HG02571 (cell line): Measurements from ENCODE around the gene CDK5RAP2.

Experiments used
- ATAC-seq: cut with Tn5 transposase; IDR thresholded peaks from one replicate; pipeline ENCODE4 v1.9.1; 2021; ENCODE audit warnings: mild to moderate bottlenecking, moderate library complexity; ENCODE audit not compliant: unreplicated experiment

CDK5RAP2 gene

GRCh38 chr9:120368799-120369198, 211.2 kb downstream of the CDK5RAP2 start:
- ATAC-seq, result no peak

GRCh38 chr9:120366644-120367019, 213.3 kb downstream of the CDK5RAP2 start:
- no peak for ATAC-seq

GRCh38 chr9:120365386-120365785, 214.6 kb downstream of the CDK5RAP2 start:
- ATAC-seq, result no peak

- no peak for ATAC-seq
Observed at GRCh38 chr9:120363697-120364096, 216.3 kb downstream of the CDK5RAP2 start.

DNA sequence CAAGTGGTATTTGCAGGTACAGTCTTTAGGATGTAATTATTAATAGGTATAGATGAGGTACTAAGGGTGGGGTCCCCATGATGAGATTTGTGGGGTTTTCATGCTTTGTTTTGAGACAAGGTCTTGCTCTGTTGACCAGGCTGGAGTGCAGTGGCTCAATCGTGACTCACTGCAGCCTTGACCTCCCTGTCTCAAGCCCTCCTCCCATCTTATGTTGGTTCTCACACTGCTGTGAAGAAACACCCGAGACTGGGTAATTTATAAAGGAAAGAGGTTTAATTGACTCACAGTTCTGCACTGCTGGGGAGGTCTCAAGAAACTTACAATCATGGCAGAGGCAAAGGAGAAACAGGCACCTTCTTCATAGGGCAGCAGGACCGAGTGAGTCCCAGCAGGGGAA, 217.5 kb downstream of the CDK5RAP2 start:
- ATAC-seq, result no peak

DNA sequence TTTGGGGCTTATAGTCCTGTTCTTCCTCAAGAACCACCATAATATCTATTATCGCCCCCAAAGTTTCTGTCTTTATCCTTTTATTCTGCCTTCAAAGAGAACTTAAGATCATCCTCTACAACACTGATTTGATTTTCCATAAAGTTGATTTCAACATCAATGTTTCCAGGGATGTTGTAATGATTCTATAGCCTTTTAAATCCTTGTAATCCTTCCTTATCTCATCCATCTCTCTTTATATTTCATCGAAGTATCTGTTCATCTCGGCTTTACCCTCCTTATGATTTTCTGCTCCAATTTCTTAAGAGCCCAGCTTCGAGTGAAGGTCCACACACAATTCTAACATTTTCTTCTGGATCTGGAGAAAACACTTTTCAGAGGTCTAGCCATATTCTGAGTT, 218.4 kb downstream of the CDK5RAP2 start:
- no peak for ATAC-seq

DNA sequence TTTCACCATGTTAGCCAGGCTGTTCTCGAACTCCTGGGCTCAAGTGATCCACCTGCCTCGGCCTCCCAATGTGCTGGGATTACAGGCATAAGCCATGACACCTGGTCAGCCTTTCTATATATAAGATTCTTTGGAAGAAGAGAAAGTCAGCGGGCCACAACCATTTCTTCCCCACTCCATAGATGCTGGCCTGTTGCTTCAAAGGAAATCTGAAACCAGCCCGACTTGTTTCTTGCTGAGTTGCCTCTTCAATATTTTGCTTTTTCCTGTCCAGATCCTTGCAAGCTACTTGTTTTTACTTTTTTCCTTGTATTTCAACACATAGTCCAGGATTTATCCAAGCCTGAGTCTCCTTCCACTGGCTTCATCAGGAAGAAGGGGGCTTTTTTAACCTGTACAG, 219.5 kb downstream of the CDK5RAP2 start:
- ATAC-seq, result no peak

- ATAC-seq, result no peak
Observed at GRCh38 chr9:120360046-120360445, 219.9 kb downstream of the CDK5RAP2 start.

DNA sequence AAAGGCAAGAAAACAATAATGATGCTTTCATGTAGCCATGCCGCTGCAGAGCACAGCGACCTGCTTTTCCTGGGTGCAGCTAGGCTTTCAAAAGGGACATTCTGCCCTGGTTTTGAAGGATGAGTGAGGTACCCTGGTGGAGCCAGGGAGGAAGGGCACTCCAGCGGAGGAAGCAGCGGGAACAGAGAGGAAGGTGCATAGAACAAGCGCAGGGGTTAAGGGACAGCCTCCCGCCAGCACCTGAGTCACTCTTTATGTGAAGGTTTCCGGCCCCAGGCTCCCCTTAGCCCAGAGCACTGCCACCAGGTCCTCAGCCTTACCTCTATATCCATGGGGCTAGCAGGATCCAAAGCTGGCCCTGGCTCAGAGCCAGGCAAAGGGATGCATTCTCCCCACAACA, 221.1 kb downstream of the CDK5RAP2 start:
- ATAC-seq, result no peak

DNA sequence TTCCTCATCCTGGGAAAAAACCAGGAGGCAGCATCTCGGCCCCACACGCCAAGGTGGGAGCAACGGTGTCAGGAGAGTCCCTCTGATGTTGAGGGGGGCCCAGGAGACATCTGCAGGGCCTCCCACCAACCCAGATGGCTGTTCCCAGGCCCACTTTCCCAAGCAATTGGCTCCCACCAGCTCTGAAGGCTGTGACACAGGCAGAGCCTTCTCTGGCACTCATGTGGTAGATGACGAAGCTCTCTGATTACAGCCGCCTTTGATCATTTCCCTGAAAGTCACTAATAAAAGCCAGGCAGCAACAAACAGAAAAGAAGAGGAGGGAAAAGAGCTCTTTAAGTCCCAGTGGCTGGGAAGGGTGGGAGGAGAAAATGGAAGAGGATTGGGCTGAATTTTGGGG, 226.5 kb downstream of the CDK5RAP2 start:
- ATAC-seq, result no peak

- no peak for ATAC-seq
Observed at GRCh38 chr9:120351106-120351505, 228.9 kb downstream of the CDK5RAP2 start.

- no peak for ATAC-seq
Observed at GRCh38 chr9:120350596-120350995, 229.4 kb downstream of the CDK5RAP2 start.

GRCh38 chr9:120348951-120349429, 231.0 kb downstream of the CDK5RAP2 start:
- ATAC-seq, result no peak

DNA sequence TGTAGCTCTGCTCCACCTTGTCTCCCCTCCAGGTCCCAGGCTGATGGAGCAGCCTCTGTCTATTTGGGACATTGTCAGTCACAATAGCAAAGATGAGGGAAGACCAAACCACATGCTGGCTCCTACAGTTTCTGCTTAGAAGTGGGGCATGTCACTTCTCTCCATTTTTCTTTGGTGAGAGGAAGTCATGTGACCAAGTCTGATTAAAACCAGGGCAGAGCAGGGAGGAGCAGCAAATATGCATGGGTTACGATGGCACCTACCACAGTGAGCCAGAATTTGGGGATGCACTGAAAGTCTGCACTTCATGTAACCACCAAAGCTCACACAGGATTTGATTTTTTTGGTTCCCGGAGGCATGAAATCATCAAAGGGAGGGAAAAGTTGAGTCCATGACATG, 234.6 kb downstream of the CDK5RAP2 start:
- no peak for ATAC-seq

- no peak for ATAC-seq
Observed at GRCh38 chr9:120344230-120344629, 235.7 kb downstream of the CDK5RAP2 start.

DNA sequence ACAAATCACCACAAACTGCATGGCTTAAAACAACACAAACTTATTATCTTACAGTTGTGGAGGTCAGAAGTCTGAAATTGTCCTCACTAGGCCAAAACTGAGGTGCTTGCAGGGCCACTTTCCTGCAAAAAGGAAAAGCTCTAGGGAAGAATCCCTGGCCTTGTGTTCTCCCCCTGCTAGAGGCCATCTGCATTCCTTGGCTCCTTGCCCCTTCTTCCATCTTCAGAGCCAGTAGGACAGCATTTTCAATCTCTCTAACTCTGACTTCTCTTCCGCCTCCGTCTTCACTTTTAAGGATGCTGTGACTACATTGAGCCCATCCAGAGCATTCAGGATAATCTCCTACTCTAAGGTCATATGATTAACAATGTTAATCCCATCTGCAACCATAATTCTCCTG, 236.6 kb downstream of the CDK5RAP2 start:
- no peak for ATAC-seq
